IPS-NIHi7 (cell line): ENCODE measurements around the gene SNTB2.

Source experiments
- DNase-seq: peaks from one replicate; pipeline ENCODE4 v3.0.0; 2012; ENCODE audit warnings: mixed read lengths; ENCODE audit errors: extremely low spot score

Gene SNTB2

DNA sequence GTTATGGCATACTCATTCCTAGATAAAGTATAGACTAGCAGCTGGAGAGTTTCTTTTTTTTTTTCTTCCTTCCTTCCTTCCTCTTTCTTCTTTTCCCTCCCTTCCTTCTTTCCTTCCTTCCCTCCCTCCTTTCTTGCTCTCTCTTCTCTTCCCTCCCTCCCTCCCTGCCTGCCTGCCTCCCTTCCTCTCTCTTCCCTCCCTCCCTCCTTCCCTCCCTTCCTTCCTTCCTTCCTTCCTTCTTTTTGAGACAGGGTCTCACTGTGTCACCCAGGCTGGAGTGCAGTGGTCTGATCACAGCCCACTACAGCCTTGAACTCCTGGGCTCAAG is 7.0 kb upstream of the SNTB2 start:
- DNase-seq = no peak

DNA sequence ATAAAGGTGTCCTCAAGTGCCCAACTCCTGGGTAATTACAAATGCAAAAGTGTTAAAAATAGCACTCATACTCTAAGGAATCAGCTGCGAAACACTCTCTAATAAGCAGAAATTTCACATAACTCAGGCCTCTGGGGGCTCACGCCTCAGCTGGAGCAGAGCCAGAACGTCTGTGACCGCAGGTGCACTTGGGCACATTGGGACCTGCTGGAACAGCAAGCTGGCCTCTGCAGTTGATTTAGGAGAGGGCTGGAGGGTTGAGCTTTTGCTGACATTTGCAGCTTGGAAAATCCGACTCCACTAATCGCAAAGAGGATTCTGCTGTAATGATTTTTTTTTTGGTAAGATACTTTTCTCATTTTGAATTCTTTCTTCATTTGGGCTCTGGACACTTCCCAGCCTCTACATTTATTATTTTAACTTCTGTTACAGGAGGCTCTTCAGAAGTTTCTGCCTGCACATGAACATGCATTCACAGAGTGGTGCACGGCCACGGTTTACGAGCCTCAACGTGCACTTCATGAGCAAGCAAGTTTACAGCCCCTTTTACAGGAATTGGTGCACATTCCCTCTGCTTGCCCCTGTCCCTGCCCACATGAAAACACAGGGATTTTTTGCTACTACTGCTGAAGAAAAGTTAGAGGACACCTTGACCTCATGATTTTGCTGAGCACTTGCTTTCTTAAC is 4.1 kb upstream of the SNTB2 start:
- DNase-seq = no peak

DNA sequence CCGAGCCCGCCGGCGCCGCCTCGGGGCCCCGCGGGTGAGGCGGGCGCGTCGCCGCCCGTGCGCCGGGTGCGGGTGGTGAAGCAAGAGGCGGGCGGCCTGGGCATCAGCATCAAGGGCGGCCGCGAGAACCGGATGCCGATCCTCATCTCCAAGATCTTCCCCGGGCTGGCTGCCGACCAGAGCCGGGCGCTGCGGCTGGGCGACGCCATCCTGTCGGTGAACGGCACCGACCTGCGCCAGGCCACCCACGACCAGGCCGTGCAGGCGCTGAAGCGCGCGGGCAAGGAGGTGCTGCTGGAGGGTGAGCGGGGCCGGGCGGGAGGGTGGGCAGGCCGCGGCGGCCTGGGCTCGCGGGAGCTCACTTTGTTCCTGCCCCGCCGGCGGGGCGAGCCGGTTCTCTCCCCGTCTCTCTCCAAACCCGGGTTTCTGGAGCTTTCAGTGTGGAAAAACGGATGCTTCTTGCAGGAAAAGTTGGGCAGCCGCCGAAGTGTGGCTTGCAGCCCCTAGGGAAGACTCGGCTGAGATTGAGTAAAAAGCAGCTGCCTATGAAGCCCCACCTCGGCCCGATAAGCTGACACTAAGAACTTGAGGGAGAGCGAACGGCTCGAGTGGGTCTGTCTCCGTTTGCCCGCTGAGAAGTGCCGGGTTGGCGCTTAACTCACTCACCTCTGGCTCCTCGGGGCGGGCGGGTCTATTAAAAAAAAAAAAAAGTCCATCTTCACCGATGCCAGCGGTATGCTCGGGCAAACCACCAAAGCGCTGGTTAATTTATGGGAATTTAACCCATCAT is 677 bp downstream of the SNTB2 start:
- DNase-seq = peak; percentile 53

DNA sequence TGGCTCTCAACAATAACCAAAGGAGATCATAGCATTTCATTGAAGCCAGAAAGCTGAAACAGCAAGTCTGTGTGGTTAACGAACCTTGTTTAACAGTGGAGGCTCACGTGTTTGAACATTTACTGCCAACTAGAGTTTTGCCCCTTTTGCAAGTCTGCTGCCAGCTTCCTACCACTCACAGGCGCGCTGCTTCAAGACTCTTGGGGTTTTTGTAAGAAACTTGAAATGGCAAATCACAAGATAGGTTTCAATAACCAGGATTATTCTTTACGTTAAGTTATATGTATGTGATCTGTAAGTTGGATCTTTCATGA is 1.2 kb downstream of the SNTB2 start:
- DNase-seq = no peak

DNA sequence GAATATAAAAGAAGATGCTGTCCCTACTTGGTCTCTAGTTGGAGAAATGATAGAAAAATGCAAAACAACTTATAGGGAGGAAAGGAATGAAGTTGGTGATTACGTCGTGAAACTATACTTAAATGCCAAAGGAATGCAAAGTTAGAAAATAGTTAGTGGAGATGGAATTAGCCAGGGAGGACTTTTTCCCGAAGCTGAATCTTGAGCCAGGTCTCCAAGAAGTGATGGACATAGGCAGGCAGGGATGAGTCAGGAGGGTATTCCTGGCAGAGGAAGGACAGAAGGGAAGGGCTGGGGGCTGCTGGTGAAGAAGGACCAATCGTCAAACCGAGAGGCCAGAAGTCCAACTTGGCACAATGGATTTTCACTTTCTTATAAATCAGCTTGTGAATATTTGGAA is 1.8 kb downstream of the SNTB2 start:
- DNase-seq = peak; percentile 31

DNA sequence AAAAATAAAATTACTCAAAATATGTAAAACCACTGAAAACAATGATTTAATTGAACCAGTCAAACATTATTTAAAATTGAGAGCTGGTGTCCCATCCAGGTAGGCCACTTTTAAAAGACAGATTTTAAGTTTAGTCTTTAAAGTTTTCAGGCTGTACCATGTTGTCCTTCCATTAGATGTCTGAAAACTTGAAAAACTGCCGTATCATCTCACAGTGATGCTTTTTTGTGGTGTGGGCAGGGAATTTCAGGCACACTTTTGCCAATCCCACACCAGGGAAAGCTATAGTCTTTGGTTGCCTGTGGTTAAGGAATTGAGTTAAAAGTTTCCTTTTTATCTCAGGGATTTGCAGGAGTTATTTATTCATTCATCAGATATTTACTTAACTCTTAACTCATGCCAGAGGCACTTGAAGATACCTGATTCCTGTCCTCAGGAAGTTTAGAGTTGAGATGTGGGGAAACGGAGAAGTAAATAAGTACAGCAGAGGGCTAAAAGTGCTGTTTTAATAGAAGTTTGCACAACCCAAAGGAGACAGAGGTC is 3.2 kb downstream of the SNTB2 start:
- DNase-seq = no peak

DNA sequence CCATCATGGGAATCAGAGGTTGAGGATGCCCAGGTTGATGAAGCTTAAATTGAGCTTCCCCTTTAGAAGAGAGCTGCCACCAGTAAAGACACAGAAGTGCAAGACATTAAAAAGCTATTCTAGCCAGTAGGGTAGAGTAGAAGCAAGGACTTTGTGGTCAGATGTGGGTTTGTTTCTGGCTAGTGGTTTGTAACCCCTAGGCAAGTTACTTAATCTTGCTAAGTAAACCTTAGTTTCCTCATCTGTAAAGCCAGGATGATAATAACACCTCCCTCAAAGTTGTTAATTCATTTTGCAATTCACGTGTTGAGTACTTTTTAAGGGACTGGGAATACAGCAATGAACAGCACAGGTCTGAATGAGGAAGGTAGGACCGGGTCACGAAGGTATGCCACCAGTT is 3.6 kb downstream of the SNTB2 start:
- DNase-seq = no peak

DNA sequence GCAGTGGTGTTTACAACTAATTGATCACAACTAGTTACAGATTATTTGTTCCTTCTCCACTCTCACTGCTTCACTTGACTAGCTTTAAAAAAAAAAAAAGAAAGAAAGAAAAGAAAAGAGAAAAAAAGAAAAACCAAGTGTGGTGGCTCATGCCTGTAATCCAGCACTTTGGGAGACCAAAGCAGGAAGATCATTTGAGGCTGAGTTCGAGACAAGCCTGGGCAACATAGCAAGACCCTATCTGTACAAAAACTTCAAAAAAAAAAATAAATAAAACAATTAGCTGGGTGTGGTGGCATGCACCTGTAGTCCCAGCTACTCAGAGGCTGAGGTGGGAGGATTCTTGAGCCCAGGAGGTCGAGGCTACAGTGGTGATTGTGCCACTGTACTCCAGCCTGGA is 4.2 kb downstream of the SNTB2 start:
- no peak for DNase-seq

DNA sequence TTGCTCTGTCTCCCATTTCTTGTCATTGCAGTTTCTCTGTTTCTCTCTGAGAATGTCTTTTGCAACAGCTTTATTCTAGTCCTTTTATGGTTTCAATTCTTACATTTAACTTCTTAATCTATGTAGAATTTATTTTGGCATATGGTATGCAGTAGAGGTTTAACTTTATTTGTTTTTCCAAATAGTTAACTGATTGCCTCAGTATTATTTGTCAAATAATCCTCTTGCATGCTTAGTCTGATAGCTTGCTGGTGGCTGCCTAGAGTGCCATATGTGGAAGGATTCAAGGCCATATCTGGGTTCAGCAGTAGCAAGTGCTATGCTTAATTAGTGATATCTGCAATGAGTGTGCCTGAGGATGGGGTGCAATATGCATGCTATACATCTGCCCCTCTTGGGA is 6.9 kb downstream of the SNTB2 start:
- no peak for DNase-seq

DNA sequence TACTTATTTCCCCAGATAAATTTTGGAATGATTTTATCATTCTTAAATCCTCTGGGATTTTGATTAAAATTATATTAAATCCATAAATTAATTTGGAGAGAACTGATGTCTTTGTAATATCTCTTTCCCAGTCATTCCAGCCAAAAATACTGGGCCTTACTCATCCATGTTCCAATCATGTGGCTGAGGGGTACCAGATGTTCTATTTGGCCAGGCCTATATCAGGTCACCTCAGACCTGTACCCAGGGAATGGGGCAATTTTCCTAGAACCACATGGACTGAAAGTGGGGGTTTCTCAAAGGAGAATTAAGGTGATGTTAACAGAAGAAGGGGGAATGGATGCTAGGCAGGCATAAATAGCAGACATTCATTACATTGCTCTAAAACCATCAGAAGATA is 7.5 kb downstream of the SNTB2 start:
- no peak for DNase-seq

DNA sequence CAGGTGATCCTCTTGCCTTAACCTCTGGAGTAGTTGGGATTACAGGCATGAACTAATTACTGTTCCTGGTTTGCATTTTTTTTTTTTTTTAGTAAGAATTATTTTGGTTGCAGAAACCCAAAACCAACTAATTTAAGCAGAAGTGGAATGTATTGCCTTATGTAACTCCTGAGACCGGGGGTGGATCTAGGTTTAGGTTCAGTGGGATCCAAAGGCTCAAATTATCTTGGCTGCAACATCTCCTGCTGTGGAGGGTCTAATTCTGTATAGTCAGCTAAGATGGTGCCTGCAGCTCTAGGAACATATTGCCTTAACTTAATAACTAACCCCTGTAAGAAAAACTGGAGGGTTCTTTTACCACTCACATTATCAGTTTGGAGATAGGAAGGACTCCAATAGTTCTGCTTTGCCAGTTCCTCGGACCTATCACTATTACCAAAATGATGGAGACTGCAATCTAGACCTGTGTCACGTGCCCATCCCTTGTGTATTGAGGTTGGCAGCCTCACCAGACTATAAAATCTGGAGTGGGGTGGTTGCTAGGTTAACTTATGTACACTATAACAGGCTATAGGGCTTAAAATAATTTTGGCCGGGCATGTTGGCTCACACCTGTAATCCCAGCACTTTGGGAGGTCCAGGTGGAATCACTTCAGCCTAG is 8.5 kb downstream of the SNTB2 start:
- DNase-seq = no peak

DNA sequence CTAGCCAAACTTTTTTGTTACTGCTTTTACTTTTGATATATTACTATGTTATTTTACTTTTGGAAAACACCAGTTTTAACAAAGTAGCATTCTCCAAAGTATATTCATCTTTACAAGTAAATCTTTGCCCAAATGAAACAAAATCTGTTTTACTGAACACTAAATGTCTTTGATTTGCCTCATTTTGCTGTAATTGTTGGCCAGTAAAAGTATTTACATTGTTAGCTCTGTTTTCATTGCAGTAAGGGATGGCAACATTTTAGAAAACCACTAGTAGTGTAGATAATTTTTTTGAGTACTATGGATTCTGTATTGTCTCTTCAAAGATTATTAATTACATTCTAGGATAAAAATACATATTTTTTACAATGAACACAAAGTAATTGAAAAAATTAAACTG is 10.6 kb downstream of the SNTB2 start:
- DNase-seq = no peak

DNA sequence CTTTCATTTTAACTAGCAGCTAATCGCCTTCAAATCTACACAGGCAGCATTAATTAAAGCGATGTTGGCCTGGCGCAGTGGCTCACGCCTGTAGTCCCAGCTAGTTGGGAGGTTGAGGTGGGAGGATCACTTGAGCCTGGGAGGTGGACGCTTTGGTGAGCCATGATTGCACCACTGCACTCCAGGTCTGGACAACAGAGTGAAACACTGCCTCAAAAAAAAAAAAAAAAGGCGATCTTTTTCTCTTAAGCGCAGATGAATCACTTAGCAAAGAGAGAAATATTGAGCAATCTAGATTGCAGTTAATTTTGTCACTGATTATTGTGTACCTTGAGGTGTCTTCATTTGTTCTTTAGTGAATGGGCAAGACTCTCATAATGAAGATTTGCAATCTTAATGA is 12.4 kb downstream of the SNTB2 start:
- no peak for DNase-seq

DNA sequence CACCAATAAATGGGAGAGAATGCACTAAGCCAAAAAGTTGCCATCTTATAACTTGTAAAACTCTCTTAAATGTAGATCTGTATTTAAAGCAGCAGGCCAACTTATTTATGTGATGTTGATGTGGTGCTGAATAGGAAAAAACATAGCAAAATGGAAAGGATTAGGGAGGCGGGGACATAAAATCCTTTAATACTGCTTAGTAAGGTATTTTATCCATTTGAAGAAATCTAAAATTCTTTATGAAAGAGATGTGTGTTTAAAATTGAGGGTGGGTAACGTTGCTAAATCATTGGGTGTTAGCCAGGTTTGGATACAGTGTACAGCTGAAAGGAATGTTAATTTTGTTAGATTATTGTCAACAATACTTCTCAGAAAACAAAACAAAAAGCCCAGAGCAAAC is 14.3 kb downstream of the SNTB2 start:
- no peak for DNase-seq

DNA sequence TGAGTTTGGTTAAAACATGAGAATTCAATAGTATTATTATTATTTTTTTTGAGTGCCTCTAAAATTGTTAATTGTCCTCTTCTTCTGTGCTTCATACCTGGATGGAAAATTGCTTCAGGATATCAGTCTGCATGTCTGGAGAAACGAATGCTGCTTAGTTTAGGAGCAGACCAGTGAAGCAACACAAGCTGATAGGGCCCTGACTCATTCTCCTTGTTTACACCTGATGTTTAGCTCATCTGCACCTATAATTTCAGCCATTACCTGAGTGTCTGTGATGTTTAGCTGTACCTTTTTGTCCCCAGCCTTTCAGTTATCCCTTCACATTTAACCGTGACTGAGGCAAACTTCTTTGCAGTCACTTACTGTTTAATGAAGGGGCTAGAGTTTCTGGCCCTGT is 14.8 kb downstream of the SNTB2 start:
- no peak for DNase-seq

DNA sequence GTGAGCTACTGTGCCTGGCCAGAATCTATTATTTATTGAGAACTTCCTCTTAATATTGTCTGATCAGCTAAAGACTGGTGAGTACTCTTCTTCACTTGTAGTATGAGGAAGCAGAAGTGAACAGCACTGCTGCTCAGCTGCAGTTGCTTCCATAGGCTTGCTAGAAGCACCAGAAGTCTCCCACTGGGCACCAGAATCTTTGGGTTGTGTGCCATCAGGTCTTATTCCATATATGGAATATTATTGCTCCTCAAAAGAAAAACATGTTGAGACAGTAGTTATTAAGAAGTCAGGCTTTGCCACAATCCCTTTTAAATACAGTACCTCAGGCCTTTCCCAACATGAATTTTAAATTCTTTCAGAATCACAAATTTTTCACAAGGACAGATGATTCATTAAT is 17.2 kb downstream of the SNTB2 start:
- DNase-seq = no peak

DNA sequence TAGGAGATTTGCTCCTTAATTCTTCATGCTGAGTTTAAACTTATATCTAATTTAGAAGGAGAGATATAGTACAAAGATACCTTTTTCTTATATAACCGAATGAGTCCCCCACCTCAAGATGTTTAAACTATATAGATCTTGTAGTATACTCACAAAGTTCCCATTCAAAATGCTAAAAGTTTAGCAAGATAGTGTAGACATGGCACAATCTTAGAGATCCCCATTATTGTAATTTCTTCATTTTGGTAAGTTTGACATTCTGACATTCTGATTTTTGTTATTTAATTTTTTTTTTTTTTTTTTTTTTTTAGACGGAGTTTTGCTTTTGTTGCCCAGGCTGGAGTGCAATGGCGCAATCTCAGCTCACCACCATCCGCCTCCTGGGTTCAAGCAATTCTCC is 22.8 kb downstream of the SNTB2 start:
- no peak for DNase-seq

DNA sequence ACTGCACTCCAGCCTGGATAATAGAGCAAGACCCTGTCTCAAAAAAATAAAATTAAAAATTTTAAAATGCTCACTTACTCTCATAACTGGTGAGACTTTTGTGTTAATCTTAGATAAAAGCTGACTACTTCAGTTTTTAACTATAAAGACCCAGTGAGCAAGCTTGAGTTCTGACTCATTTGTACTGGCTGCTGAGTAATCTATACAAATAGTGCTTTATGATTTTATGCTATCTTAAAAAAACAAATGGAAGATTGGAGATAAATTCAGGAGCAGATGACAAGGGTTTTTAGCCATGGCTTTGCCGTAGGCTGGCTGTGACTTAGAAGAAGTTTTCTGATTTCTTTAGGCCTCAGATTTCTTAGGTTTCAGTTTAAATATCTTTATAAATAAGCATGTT is 30.5 kb downstream of the SNTB2 start:
- DNase-seq = no peak

DNA sequence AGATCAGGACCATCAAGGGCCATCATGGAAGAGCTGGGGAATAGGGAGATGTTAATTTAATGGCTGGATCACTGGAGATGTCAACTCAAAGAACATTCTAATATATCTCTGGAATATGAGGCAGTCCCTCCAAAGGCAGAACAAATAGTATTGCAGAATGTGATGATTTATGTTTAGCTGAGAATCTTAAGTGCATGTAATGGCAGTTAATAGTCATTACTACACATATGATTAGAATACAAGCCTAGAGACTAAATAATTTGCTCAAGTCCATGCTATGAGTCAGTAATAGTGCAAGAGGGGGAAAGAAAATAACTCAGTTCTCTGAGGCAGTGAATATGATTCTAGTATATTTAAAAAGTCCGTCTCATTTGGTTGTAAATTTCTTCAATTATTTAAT is 32.3 kb downstream of the SNTB2 start:
- DNase-seq = no peak

DNA sequence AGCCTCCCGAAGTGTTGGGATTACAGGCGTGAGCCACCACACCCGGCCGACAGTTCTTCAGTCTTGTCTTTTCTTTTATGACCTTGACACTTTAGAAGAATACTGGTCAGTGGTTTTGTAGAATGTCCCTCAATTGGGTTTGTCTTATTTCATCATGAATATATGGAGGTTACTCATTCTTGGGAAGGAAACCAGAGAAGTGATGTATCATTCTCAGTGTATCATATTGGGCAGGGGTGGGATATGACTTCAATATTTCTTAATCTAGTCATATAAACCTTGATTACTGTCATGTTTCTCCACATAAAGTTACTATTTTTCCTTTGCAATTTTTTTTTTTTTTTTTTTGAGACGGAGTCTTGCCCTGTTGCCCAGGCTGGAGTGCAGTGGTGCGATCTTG is 36.9 kb downstream of the SNTB2 start:
- DNase-seq = no peak

DNA sequence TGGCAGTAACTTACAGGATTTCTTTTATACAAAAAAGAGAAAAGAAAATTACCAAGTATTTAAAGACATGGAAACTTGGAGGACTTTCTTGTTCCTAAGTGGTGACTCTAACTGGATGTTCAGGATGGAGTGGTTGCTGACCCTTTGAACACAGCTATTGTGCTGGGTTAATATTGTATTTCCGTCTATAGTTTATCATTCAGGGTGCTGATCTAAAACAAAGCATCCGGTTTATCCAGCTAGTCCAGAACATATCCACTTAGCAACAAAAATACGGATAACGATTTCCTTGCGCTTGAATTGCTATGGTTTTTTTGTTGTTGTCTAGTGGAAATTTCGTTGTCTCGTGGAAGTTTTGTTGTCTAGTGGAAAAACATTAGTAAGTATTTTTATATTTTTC is 38.2 kb downstream of the SNTB2 start:
- no peak for DNase-seq

DNA sequence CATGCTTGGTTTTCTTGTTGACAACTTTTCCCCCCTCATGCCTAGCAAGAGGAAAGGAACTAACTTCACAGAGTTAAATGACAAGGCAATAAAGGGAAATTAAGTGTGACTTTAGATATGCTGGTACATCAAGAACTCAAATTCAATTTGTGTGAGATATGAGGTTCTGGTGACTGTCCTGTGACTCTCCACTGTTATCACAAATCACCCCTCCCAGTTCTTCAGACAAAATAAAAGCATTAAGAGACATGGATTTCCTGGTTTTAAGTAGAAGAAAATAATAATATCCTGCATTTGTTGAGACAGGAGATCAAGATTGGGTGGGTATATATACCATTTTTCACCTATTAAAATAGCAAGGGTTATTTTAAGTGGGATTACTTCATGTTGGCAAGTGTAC is 46.2 kb downstream of the SNTB2 start:
- no peak for DNase-seq

DNA sequence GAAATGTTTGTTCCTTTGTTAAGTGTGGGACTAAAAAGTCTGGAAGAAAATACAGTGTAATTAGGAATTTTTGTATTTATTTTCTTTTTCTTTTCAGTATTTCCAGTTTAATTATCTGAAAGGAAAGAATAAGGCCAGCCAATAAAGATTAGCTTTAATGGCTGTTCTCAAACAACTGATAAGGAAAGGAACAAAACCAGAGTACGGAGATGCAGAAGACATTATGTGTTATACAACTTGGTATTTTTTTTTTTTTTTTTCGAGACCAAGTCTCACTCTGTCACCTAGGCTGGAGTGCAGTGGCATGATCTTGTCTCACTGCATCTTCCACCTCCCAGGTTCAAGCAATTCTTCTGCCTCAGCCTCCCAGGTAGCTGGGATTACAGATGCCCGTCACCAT is 47.5 kb downstream of the SNTB2 start:
- DNase-seq = no peak
